IPS DF 19.7 (cell line): Measurements from ENCODE around the gene CLCF1.
"Not testable (repeated sequence)": the region's sequence is repeated elsewhere in the genome, so short reads cannot be mapped to it uniquely, and the experiment has no call there.

Experiments used
- DNase-seq: peaks from one replicate; pipeline ENCODE4 v3.0.0-alpha.2; 2013; ENCODE audit warnings: low read depth, low spot score

Gene CLCF1

GRCh38 chr11:67408437-67409200 is 35.2 kb upstream of the CLCF1 start:
- no peak for DNase-seq

DNA sequence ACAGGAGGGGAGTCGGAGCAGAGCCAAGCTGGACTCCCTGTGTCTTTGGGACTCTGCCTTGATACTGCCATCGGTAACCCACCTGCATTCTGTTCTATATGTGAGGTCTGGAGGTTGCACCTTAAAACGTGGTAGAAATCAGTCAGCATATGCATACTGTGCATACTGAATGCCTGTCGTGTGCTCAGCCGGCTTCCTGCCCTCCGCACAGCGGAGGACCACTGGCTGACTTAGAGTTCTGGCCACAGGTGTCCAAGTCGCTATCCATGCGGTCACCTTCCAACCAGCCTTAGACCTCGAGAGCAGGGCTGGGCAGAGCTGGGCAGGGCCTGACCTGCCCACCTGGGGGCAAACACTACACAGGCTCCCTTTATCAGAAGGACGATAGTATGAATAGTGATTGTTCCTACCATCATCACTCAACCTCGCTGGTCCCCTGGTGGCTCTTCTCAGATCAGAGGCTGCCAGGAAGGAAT is 34.3 kb upstream of the CLCF1 start:
- DNase-seq, result no peak

DNA sequence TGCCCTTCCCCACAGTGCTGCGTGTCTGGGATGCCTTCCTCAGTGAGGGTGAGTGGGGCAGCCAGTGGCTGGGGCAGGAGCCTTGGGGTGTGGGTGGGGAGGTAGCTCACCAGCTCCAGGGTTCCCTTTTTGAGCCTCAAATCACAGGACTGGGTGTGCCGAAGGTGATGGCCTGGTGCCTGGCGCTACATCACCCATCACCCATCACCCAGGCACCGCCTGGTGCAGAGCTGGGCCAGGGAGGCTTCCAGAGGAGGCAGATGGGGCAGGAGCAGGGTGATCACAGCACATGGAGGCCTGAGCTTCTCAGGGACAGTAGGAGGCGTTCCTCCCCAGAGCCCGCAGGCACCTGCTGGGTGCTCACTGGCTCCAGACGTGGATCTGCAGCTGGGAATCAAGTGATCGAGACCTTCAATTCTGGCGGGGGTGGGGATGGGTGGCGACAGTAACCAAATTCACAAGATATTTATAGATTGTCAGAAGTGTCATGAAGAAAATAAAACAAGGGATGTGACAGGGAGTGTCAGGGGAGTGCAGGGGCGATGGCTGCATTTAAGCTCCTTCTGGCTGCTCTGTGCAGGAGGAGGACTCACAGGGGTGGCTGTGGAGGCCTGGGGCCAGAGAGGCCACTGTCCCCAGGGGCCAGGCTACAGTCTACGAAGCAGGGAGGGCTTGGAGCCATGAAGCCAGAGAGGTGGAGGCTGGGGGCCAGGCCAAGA is 33.7 kb upstream of the CLCF1 start:
- DNase-seq, result no peak

- no peak for DNase-seq
Observed at GRCh38 chr11:67406420-67406968, 33.1 kb upstream of the CLCF1 start.

DNA sequence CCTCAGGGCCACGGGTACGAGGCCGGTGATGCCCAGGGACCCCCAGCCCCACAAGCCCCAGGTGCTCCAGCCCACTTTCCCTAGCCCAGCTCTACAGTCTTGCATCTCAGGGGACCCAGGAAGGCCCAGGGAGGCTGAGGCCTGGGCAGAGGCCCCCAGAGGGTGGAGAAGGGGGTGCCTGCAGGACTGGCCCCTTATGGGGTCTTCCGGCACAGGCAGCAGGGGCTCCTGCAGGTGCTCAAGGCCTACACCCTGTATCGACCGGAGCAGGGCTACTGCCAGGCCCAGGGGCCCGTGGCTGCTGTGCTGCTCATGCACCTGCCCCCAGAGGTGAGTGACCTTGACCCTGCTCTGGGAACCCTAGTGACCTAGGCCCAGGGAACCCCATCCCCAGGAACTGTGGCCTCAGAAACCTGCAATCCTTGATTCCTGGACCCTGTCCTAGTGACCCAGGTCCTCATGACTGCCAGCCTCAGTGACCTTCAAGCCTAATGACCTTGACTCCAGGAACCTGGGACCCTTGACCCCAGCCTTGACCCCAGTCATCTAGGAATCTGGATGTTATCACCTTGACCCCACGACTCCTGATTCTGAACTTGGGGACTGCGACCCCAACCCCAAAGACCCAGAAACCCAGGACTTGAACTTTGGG is 32.4 kb upstream of the CLCF1 start:
- DNase-seq, result no peak

DNA sequence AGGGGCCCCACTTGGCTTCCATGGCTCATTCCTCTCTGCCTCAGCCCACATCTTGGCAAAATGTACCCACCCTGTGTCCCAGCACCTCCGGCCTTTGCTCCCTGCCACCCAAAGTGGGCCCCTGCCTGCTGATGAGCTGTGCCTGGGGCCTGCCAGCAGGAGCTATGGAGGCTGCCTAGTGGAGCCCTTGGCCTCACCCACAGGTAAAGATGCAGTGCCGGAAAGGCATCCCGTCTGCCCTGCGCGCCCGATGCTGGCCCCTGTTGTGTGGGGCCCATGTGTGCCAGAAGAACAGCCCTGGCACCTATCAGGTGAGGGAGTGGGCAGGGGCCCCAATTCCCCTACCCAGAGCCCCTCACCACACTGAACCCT is 31.8 kb upstream of the CLCF1 start:
- DNase-seq, result no peak

DNA sequence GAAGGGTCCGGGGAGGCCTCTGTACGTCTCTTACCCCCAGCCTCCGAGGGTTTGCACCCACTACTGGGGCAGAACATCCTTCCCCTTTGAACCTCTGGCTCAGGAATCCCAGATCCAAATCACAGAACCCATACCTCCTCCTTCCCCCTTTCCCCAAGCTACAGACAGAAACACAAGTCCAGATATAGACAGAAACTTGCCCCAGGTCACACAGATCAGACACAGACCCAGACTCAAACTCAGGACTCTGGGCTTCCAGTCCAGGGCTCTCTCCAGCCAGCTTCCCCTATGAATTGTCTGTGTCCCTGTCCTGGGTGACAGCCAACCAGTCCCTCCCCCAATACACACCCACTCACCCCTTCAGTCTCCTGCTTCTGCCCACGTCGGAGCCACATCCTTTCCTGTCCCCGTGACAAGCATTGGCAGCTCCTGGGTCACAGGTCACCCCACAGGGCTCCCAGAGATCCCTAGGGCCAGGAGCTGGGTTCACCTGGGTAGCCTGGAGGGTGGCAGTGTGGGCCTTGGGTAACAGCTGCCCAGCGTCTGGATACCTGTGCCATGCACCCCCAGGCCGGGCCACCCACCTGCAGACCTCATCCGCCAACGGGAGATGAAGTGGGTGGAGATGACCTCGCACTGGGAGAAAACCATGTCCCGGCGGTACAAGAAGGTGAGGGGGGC is 31.3 kb upstream of the CLCF1 start:
- no peak for DNase-seq

DNA sequence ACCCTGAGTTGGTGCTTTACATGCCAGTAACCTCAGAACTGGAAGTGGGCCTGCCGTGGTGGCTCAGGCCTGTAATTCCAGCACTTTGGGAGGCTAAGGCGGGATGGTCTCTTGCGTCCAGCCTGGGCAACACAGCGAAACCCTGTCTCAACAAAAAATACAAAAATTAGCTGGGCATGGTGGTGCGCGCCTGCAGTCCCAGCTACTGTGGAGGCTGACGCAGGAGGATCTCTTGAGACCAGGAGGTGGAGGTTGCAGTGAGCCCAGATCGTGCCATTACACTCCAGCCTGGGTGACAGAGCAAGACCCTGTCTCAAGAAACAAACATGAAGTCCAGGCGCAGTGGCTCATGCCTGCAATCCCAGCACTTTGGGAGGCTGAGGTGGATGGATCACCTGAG is 29.7 kb upstream of the CLCF1 start:
- DNase-seq, result not testable (repeated sequence)

DNA sequence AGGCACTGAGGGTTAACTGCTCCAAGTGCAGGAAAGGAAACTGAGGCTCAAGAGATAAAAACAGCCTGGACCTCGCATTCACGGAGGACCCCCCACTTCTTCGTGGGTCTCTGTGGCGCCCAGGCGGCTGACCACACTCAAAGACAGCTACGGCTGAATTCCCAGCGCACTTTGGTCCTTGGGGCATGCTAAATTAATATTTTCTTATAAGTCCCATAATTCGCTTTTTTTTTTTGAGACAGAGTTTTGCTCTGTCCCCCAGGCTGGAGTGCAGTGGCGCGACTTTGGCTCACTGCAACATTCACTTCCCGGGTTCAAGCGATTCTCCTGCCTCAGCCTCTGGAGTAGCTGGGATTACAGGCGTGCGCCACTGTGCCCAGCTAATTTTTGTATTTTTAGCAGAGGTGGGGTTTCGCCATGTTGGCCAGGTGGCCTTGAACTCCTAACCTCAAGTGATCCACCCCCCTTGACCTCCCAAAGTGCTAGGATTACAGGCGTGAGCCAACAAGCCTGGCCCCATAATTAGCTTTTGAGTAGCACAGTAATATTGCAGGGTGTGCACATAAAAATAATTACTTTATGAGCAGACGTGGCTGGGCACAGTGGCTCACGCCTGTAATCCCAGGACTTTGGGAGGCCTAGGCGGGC is 28.9 kb upstream of the CLCF1 start:
- not testable (repeated sequence) for DNase-seq

- no peak for DNase-seq
Observed at GRCh38 chr11:67401495-67402191, 28.2 kb upstream of the CLCF1 start, which contains the start of gene PPP1CA. PPP1CA (minus strand) TSS chr11:67401858; CDS start chr11:67401782, 76 bp downstream.

DNA sequence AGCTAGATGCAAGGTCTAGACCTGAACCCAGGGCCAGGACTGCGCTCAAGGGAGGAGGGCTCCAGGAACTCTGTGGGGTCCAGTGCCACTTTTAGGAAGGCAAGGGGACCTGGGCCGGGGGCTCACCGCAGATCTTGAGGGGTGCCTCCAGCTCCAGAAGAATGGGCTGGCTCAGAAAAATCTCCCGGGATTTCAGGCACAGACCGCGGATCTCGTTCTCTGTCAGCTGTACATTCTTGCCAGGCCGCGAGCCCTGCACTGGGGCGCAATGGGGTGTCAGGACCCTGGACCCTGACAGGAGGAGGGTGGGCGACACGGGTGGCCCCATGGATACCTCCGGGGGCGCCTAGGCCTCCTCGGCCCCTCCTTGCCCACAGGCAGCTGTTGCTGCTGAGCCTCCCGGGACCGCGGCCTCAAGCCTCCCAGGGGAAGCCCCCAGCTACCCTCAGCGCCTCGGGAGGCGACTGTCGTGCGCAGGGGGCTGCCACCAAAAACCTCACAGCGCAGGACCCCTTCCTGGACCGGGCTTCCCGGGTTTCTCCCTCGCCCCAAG is 27.6 kb upstream of the CLCF1 start:
- no peak for DNase-seq

- no peak for DNase-seq
Observed at GRCh38 chr11:67400251-67400941, 27.0 kb upstream of the CLCF1 start.

- DNase-seq, result no peak
Observed at GRCh38 chr11:67398661-67399563, 25.5 kb upstream of the CLCF1 start.

GRCh38 chr11:67397986-67398660 is 24.7 kb upstream of the CLCF1 start:
- no peak for DNase-seq

DNA sequence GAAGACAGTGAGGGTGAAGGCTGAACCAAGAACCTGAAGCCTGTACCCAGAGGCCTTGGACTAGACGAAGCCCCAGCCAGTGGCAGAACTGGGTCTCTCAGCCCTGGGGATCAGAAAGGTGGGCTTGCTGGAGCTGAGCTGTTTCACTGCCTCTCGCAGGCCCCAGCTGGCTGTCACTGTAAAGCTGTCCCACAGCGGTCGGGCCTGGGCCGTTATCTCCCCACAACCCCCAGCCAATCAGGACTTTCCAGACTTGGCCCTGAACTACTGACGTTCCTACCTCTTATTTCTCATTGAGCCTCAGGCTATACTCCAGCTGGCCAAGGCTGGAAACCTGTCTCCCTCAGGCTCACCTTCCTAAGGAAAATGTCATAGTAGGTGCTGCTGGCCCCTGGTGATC is 24.1 kb upstream of the CLCF1 start:
- DNase-seq, result no peak

GRCh38 chr11:67396587-67397389 is 23.4 kb upstream of the CLCF1 start:
- no peak for DNase-seq

DNA sequence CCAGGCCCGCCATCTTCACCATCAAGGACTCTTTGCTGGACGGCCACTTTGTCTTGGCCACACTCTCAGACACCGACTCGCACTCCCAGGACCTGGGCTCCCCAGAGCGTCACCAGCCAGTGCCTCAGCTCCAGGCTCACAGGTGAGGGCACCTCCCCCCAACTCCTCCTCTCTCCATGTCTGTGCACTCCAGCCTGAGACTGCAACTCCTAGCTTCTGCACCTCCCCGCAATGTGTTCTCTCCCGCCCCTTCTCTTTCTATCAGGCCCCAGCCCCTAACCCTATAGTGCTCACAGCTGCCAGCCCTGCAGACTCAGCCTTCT is 22.8 kb upstream of the CLCF1 start:
- no peak for DNase-seq
